H1 (cell line): ENCODE results near the gene MMS19. TPM values are rescaled to one million over a fixed set of nuclear protein-coding genes. Genes with fewer than 3 reads are reported as not detected.
A peak's percentile ranks its signal among the peaks of the same experiment; 100 is the strongest.

Experiments used
- CTCF ChIA-PET: fragments of 300-600 bp; sonication (Branson Sonifier 250); formaldehyde crosslinking; loops from one replicate; lab custom pipeline; 2021; ENCODE audit not compliant: partially characterized antibody; lab: Charles Lee
- POLR2A ChIA-PET: fragments of 300-600 bp; sonication (Branson Sonifier 250); formaldehyde crosslinking; loops from one replicate; lab custom pipeline; 2021; ENCODE audit warnings: inconsistent platforms; ENCODE audit not compliant: partially characterized antibody; lab: Charles Lee
- DNase-seq, 2 experiments: peaks; one replicate each; pipeline versions ENCODE4 v3.0.0 to v3.0.0-alpha.2; 2010 to 2022; ENCODE audit warnings: low spot score in 2 of 2, low read depth in 1 of 2, mixed read lengths in 1 of 2
- FAIRE-seq: peaks from 2 replicates; lab custom pipeline; 2011; peaks lifted over from hg19 to GRCh38; lab: Jason Lieb, UNC
- H2AFZ ChIP-seq: 2 replicates; pipeline ENCODE4 v1.8.1; 2012; ENCODE audit warnings: low read length, inconsistent platforms
- H2AK5ac ChIP-seq: 2 replicates; pipeline ENCODE4 v1.6.1; 2013; ENCODE audit warnings: low read depth, low read length
- H2BK120ac ChIP-seq: replicated peaks from 2 replicates; pipeline ENCODE3; 2013; ENCODE audit warnings: low read depth, low read length, inconsistent platforms
- H2BK12ac ChIP-seq: 2 replicates; pipeline ENCODE4 v1.6.1; 2013; ENCODE audit warnings: low read depth, low read length
- H2BK15ac ChIP-seq: 2 replicates; pipeline ENCODE4 v1.6.1; 2013; ENCODE audit warnings: low read length
- H2BK20ac ChIP-seq: 2 replicates; pipeline ENCODE4 v1.6.1; 2013; ENCODE audit warnings: low read length
- H2BK5ac ChIP-seq: 2 replicates; pipeline ENCODE4 v1.6.1; 2013; ENCODE audit warnings: low read depth, low read length
- H3K14ac ChIP-seq: 2 replicates; pipeline ENCODE4 v1.6.1; 2013; ENCODE audit warnings: inconsistent platforms; ENCODE audit not compliant: insufficient read length
- H3K18ac ChIP-seq: 2 replicates; pipeline ENCODE4 v1.6.1; 2013; ENCODE audit warnings: low read length; ENCODE audit errors: extremely low read depth
- H3K23ac ChIP-seq: 2 replicates; pipeline ENCODE4 v1.6.1; 2013; ENCODE audit warnings: inconsistent platforms; ENCODE audit not compliant: insufficient read length
- H3K23me2 ChIP-seq: 2 replicates; pipeline ENCODE4 v1.6.1; 2013; ENCODE audit warnings: low read depth, low read length
- H3K27ac ChIP-seq: 2 replicates; pipeline ENCODE4 v1.6.1; 2011; ENCODE audit warnings: low read depth, low read length, inconsistent platforms
- H3K27me3 ChIP-seq, 4 experiments: replicated peaks in 1 of 4; 1 replicate in 1 of 4; 2 replicates in 3 of 4; pipeline versions ENCODE4 v1.6.1 to v1.8.1; 2011 to 2013; ENCODE audit warnings: low read length in 3 of 4, mild to moderate bottlenecking in 3 of 4, inconsistent platforms in 2 of 4, mixed read lengths in 2 of 4, moderate library complexity in 1 of 4; ENCODE audit not compliant: control insufficient read depth in 3 of 4, insufficient read depth in 3 of 4; ENCODE audit errors: extremely low read depth in 1 of 4
- H3K36me3 ChIP-seq, 4 experiments: 2 replicates each; pipeline versions ENCODE4 v1.6.1 to v1.8.1; 2011 to 2013; ENCODE audit warnings: mild to moderate bottlenecking in 4 of 4, low read length in 3 of 4, moderate library complexity in 2 of 4, control low read depth in 1 of 4, inconsistent platforms in 1 of 4; ENCODE audit not compliant: insufficient read depth in 4 of 4, control insufficient read depth in 2 of 4
- H3K4ac ChIP-seq: replicated peaks from 2 replicates; pipeline ENCODE3; 2013; ENCODE audit warnings: low read length, low read depth, mixed read lengths, inconsistent platforms; ENCODE audit not compliant: insufficient read length
- H3K4me1 ChIP-seq, 4 experiments: replicated peaks in 1 of 4; 1 replicate in 1 of 4; 2 replicates in 3 of 4; pipeline versions ENCODE4 v1.6.1 to v1.8.1; 2011 to 2013; ENCODE audit warnings: low read length in 3 of 4, inconsistent platforms in 2 of 4, mixed read lengths in 1 of 4; ENCODE audit not compliant: insufficient read depth in 4 of 4, control insufficient read depth in 3 of 4
- H3K4me2 ChIP-seq, 2 experiments: 2 replicates each; pipeline versions ENCODE4 v1.6.1 to v1.8.1; 2011 to 2013; ENCODE audit warnings: low read depth in 2 of 2, low read length in 2 of 2, control low read depth in 1 of 2, inconsistent platforms in 1 of 2, mild to moderate bottlenecking in 1 of 2; ENCODE audit not compliant: insufficient read depth in 1 of 2
- H3K4me3 ChIP-seq, 4 experiments: fragments of 200-600, 300-600 bp in 1 of 4; sonication (generic), shearing (Covaris generic), sonication (Bioruptor Twin) in 1 of 4; 2 replicates each; pipeline versions ENCODE4 v1.5.1 to v1.8.1; 2011 to 2016; ENCODE audit warnings: low read length in 4 of 4, low read depth in 3 of 4, control low read depth in 2 of 4, inconsistent platforms in 2 of 4, mild to moderate bottlenecking in 2 of 4, mixed read lengths in 1 of 4, moderate library complexity in 1 of 4; ENCODE audit not compliant: insufficient read depth in 2 of 4; ENCODE audit errors: extremely low read depth in 1 of 4
- H3K56ac ChIP-seq: replicated peaks from 2 replicates; pipeline ENCODE3; 2013; ENCODE audit warnings: low read depth, mild to moderate bottlenecking, mixed read lengths, low read length, inconsistent platforms; ENCODE audit not compliant: insufficient read length
- H3K79me1 ChIP-seq: 2 replicates; pipeline ENCODE4 v1.6.1; 2013; ENCODE audit warnings: low read depth, low read length, control low read depth
- H3K79me2 ChIP-seq, 2 experiments: 2 replicates each; pipeline versions ENCODE4 v1.6.1 to v1.8.1; 2012 to 2013; ENCODE audit warnings: low read length in 2 of 2, mild to moderate bottlenecking in 2 of 2, inconsistent platforms in 1 of 2; ENCODE audit not compliant: insufficient read depth in 2 of 2, control insufficient read depth in 1 of 2
- H3K9ac ChIP-seq, 4 experiments: replicated peaks in 1 of 4; 1 replicate in 1 of 4; 2 replicates in 3 of 4; pipeline versions ENCODE4 v1.6.1 to v1.8.1; 2011 to 2013; ENCODE audit warnings: low read depth in 3 of 4, low read length in 3 of 4, control low read depth in 2 of 4, mild to moderate bottlenecking in 2 of 4, moderate library complexity in 2 of 4, inconsistent platforms in 1 of 4; ENCODE audit errors: extremely low read depth in 1 of 4
- H3K9me3 ChIP-seq, 2 experiments: 2 replicates each; pipeline versions ENCODE4 v1.6.1 to v1.8.1; 2012 to 2013; ENCODE audit warnings: mild to moderate bottlenecking in 2 of 2, moderate library complexity in 2 of 2, control low read depth in 1 of 2, inconsistent platforms in 1 of 2, low read depth in 1 of 2, low read length in 1 of 2, mixed read lengths in 1 of 2; ENCODE audit not compliant: insufficient read depth in 2 of 2
- H4K20me1 ChIP-seq, 2 experiments: replicated peaks in 1 of 2; 2 replicates each; pipeline versions ENCODE3 to v1.8.1; 2011 to 2013; ENCODE audit warnings: inconsistent platforms in 2 of 2, low read length in 2 of 2, mild to moderate bottlenecking in 1 of 2; ENCODE audit not compliant: insufficient read depth in 2 of 2, control insufficient read depth in 1 of 2
- H4K5ac ChIP-seq: 2 replicates; pipeline ENCODE4 v1.6.1; 2013; ENCODE audit warnings: low read length, low read depth, mixed read lengths, inconsistent platforms; ENCODE audit not compliant: insufficient read length
- H4K8ac ChIP-seq: 2 replicates; pipeline ENCODE4 v1.8.0; 2013; ENCODE audit warnings: mild to moderate bottlenecking, moderate library complexity, low read length, inconsistent platforms; ENCODE audit not compliant: insufficient read depth; ENCODE audit errors: extremely low read depth
- H4K91ac ChIP-seq: replicated peaks from 2 replicates; pipeline ENCODE3; 2013; ENCODE audit warnings: low read length, mixed read lengths, inconsistent platforms; ENCODE audit not compliant: insufficient read length
- ASH2L ChIP-seq: fragments of 200-600, 300-600 bp; sonication (generic); IDR thresholded peaks from one replicate; pipeline ENCODE4 v1.7.1; 2017; ENCODE audit warnings: low read length
- CTBP2 ChIP-seq: IDR thresholded peaks from 2 replicates; pipeline ENCODE4 v1.7.0; 2011; ENCODE audit warnings: borderline replicate concordance, mild to moderate bottlenecking, moderate library complexity, mixed read lengths, low read length; ENCODE audit not compliant: insufficient read depth, insufficient read length
- JUND ChIP-seq: IDR thresholded peaks from 2 replicates; pipeline ENCODE4 v1.6.1; 2011; ENCODE audit warnings: mild to moderate bottlenecking, improper control_type of control experiment, low read length
- POLR2A ChIP-seq, 2 experiments: IDR thresholded peaks; 1 replicate in 1 of 2; 2 replicates in 1 of 2; pipeline ENCODE4 v1.6.1; 2011; ENCODE audit warnings: low read depth in 2 of 2, low read length in 2 of 2, mild to moderate bottlenecking in 2 of 2; ENCODE audit errors: control extremely low read depth in 1 of 2
- POU5F1 ChIP-seq: IDR thresholded peaks from 2 replicates; pipeline ENCODE4 v1.6.1; 2011; ENCODE audit warnings: low read depth, mild to moderate bottlenecking, low read length, moderate library complexity
- TAF1 ChIP-seq: IDR thresholded peaks from 2 replicates; pipeline ENCODE4 v1.6.1; 2011; ENCODE audit warnings: mild to moderate bottlenecking, low read depth, low read length
- TAF7 ChIP-seq: optimal IDR thresholded peaks from 2 replicates; pipeline ENCODE3; 2011; ENCODE audit warnings: low read depth, mild to moderate bottlenecking, inconsistent platforms, low read length, moderate library complexity, borderline replicate concordance
- TEAD4 ChIP-seq: IDR thresholded peaks from 2 replicates; pipeline ENCODE4 v1.6.1; 2012; ENCODE audit warnings: low read depth, low read length, inconsistent platforms, mixed read lengths
- WGBS, 2 experiments: shearing (Covaris generic) in 1 of 2; methylation state at CpG; one replicate each; pipeline versions ENCODE4 v1.1.6 to v1.1.7; 2013 to 2015; ENCODE audit warnings: low lambda C conversion rate in 2 of 2, mixed read lengths in 2 of 2, inconsistent platforms in 1 of 2, low coverage in 1 of 2, missing lambda C conversion rate in 1 of 2; ENCODE audit not compliant: insufficient replicate concordance in 2 of 2, insufficient coverage in 1 of 2, insufficient read length in 1 of 2; ENCODE audit errors: extremely low coverage in 1 of 2, missing lambda C conversion rate in 1 of 2; 5-methylcytosine and 5-hydroxymethylcytosine counted together
- polyA plus RNA-seq, 7 experiments: library from polyadenylated mRNA; depleted of rRNA in 3 of 7; stranded (reverse) in 5 of 7; unstranded in 2 of 7; fragments of >200 nt in 5 of 7; fragments of 200-250 nt in 2 of 7; gene quantifications; 1 replicate in 5 of 7; 2 replicates in 1 of 7; 4 replicates in 1 of 7; pipeline versions ENCODE4 v1.2.1 to v1.2.3, GENCODE V29; 2011 to 2013; ENCODE audit warnings: missing spikeins in 2 of 7, mixed read lengths in 2 of 7
- total RNA-seq: library from RNA; stranded (reverse); fragmentation: NEBNext Ultra II Directional; extraction: Animal tissue kit (Norgen Biotek cat#: 25700); gene quantifications from 2 replicates; pipeline ENCODE4 v1.2.1, GENCODE V29; 2021
- TF ChIP-seq, protein P1 (sequence below): IDR thresholded peaks from 2 replicates; pipeline ENCODE4 v1.6.1; 2012; ENCODE audit warnings: inconsistent platforms
- TF ChIP-seq, protein P2 (sequence below): IDR thresholded peaks from 2 replicates; pipeline ENCODE4 v1.6.1; 2011; ENCODE audit warnings: low read length, improper control_type of control experiment
- TF ChIP-seq, protein P3 (sequence below): IDR thresholded peaks from 2 replicates; pipeline ENCODE4 v1.6.1; 2012; ENCODE audit warnings: inconsistent platforms

The MMS19 gene
- total and polyA plus RNA-seq, 2 of the 8 experiments (the other 6 are each of a cell fraction or from before 2014, with no cell fraction given) = 130 to 221 TPM

DNA sequence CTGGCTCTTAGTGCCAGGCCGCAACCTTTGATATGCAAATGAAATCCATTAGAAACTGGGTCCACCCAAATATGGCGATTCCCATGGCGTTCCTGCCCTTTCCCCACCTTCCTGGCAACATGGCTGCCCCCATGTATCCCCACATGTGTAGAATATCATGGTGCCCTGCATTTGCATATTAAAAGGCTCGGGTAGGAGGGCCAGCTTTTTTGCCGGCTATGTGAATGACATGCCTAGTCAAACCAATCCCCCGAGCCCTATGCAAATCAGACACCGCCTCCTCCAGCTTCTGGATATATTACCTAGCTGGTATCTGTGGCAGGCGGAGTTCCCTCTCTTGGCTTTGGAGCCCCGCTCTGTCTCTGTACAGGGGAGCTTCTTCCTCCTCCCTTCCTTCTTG is 18.3 kb downstream of the MMS19 start:
- CTCF ChIA-PET = interaction anchor here (0.7 to 2.7 kb wide), 6 partner anchors 9 to 73 kb away, joined by 3 to 9 read pairs (median 4); partner anchors contain the start of gene UBTD1
- TF ChIP-seq CTBP2 (no peak), POLR2A (IDR thresholded peaks at IDR 0.05; ENCODE audit: control extremely low read depth in 1 of 2, low read depth in 2 of 2, low read length in 2 of 2) (peak; percentile 47 to 75), TEAD4 (peak; percentile 41; the same call in 1 of the 2 replicates), POU5F1 (peak; percentile 59), TAF1 (peak; percentile 68; the same call in 1 of the 2 replicates), ASH2L (peak; percentile 23), JUND (no peak), TAF7 (no peak)
- TF ChIP-seq, protein P1, sequence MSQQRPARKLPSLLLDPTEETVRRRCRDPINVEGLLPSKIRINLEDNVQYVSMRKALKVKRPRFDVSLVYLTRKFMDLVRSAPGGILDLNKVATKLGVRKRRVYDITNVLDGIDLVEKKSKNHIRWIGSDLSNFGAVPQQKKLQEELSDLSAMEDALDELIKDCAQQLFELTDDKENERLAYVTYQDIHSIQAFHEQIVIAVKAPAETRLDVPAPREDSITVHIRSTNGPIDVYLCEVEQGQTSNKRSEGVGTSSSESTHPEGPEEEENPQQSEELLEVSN = no peak
- TF ChIP-seq, protein P2, sequence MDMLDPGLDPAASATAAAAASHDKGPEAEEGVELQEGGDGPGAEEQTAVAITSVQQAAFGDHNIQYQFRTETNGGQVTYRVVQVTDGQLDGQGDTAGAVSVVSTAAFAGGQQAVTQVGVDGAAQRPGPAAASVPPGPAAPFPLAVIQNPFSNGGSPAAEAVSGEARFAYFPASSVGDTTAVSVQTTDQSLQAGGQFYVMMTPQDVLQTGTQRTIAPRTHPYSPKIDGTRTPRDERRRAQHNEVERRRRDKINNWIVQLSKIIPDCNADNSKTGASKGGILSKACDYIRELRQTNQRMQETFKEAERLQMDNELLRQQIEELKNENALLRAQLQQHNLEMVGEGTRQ = no peak
- TF ChIP-seq, protein P3, sequence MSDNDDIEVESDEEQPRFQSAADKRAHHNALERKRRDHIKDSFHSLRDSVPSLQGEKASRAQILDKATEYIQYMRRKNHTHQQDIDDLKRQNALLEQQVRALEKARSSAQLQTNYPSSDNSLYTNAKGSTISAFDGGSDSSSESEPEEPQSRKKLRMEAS = peak; percentile 95

More for the DNA sequence above, 18.3 kb downstream of the MMS19 start:
- H2BK120ac ChIP-seq = no peak overlapping the region
- H3K23ac ChIP-seq = no peak overlapping the region
- H4K5ac ChIP-seq = no peak overlapping the region
- H3K23me2 ChIP-seq = no peaks in the 10 kb centered on the region
- no peak overlapping the region for H3K18ac ChIP-seq
- H3K9me3 ChIP-seq = no peaks in the 10 kb centered on the region
- H2BK12ac ChIP-seq = no peak overlapping the region
- H4K20me1 ChIP-seq = no peaks in the 10 kb centered on the region
- peak; percentile 76 to 93 for DNase-seq
- H3K36me3 ChIP-seq = peaks cover 20 to 53% (median 35%) of the 10 kb centered on the region in 4 experiments
- peak overlapping the region in 1 of 4 experiments; percentile 18; a peak in 1 of 8 replicates for H3K4me3 ChIP-seq
- H3K27ac ChIP-seq = no peak overlapping the region
- peaks cover 0 to 28% of the 10 kb centered on the region in 2 experiments; a peak in 2 of 4 replicates for H3K79me2 ChIP-seq
- H3K4me1 ChIP-seq = peaks cover 8 to 16% (median 11%) of the 10 kb centered on the region in 4 experiments; a peak in 6 of 7 replicates
- no peak overlapping the region for H4K91ac ChIP-seq
- 11% methylated on average over 9 of the region's 9 CpGs; no CpG with 5 or more reads in 1 of the 2 experiments for WGBS, 2 experiments
- H2BK20ac ChIP-seq = no peak overlapping the region
- no peak overlapping the region for H3K9ac ChIP-seq
- H2BK15ac ChIP-seq = no peak overlapping the region
- H3K4me2 ChIP-seq = peak overlapping the region in 1 of 2 experiments; percentile 17; a peak in 1 of 4 replicates
- FAIRE-seq = peak; percentile 96
- H3K14ac ChIP-seq = no peak overlapping the region
- H3K56ac ChIP-seq = no peak overlapping the region
- H3K4ac ChIP-seq = no peak overlapping the region
- no peak overlapping the region for H2AFZ ChIP-seq
- H4K8ac ChIP-seq = no peak overlapping the region
- no peaks in the 10 kb centered on the region for H3K27me3 ChIP-seq
- POLR2A ChIA-PET = interaction anchor here (0.8 to 3.5 kb wide), 10 partner anchors 12 to 70 kb away, joined by 3 to 12 read pairs (median 4); partner anchors contain the start of genes EXOSC1, UBTD1 and ZDHHC16
- H2BK5ac ChIP-seq = no peak overlapping the region
- peaks cover 9% of the 10 kb centered on the region for H3K79me1 ChIP-seq
- H2AK5ac ChIP-seq = no peak overlapping the region
